ENCODE data around the gene ATP1B2.

Gene ATP1B2

DNA sequence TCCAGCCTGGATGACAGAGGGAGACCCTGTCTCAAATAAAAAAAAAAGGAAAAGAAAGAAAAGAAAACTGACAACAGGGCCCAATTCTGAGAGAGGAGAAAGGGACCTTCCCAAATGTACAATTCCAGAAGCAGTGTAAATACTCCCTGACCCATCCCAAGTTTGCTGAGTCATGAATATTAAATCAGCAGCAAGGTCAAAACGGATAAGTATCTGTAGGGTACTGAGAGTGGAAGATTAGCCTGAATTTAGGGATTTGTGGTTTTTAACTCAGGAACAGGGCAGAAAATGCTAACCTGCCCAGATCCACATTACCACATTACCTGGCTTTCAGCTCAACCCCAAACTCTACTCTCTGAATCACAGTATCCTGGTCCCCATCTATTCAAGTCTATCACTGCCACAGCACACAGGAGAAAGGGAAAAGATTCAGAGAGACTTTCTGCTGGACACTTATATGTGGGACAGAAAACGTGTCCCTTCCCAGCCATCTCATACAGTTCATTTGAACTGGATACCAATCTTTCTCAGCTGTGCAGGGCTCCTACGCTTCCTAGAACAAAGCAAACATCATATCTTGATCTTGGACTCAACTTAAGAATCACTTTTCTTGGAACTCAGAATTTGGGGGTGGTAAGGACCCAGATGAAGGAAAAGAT, 39.0 kb upstream of the ATP1B2 start:
- H4K20me1 ChIP-seq (ENCODE audit: insufficient read depth, low read length), result peaks cover 38% of the 10 kb centered on the region; the same call in 1 of the 2 replicates
- no peak for ATAC-seq (ENCODE audit: insufficient read depth, low read depth)
- H3K27ac ChIP-seq (ENCODE audit: low read length), result peak overlapping the region; percentile 41
- no peak for DNase-seq
- peak overlapping the region in 1 of 2 experiments; percentile 16; a peak in 1 of 4 replicates for H3K4me3 ChIP-seq (ENCODE audit: low read depth in 1 of 2, low read length in 2 of 2)
- no peaks in the 10 kb centered on the region for H3K9me3 ChIP-seq (ENCODE audit: insufficient read depth, low read length, severe bottlenecking)
- peak overlapping the region; percentile 78 for H3K9ac ChIP-seq (ENCODE audit: low read depth, low read length)
- TF ChIP-seq, protein P1, sequence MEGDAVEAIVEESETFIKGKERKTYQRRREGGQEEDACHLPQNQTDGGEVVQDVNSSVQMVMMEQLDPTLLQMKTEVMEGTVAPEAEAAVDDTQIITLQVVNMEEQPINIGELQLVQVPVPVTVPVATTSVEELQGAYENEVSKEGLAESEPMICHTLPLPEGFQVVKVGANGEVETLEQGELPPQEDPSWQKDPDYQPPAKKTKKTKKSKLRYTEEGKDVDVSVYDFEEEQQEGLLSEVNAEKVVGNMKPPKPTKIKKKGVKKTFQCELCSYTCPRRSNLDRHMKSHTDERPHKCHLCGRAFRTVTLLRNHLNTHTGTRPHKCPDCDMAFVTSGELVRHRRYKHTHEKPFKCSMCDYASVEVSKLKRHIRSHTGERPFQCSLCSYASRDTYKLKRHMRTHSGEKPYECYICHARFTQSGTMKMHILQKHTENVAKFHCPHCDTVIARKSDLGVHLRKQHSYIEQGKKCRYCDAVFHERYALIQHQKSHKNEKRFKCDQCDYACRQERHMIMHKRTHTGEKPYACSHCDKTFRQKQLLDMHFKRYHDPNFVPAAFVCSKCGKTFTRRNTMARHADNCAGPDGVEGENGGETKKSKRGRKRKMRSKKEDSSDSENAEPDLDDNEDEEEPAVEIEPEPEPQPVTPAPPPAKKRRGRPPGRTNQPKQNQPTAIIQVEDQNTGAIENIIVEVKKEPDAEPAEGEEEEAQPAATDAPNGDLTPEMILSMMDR (IDR thresholded peaks at IDR 0.05; ENCODE audit: borderline replicate concordance, extremely low read depth, low read length, poor library complexity, severe bottlenecking), result no peak
- no peak for TF ChIP-seq EZH2 (IDR thresholded peaks at IDR 0.05; ENCODE audit: borderline replicate concordance, low read depth, low read length, severe bottlenecking)
- no peak overlapping the region for H2AFZ ChIP-seq (ENCODE audit: low read depth, low read length)
- H3K4me1 ChIP-seq (ENCODE audit: insufficient read depth, low read length), result peaks cover 47% of the 10 kb centered on the region
- H3K27me3 ChIP-seq (ENCODE audit: insufficient read depth, low read length, poor library complexity), result no peaks in the 10 kb centered on the region
- peaks cover 32% of the 10 kb centered on the region for H3K36me3 ChIP-seq (ENCODE audit: insufficient read depth, low read length)
- peak overlapping the region; percentile 78 for H3K4me2 ChIP-seq (ENCODE audit: insufficient read depth, low read length)
- H3K79me2 ChIP-seq (ENCODE audit: insufficient read depth, low read length), result peaks cover 67% of the 10 kb centered on the region

DNA sequence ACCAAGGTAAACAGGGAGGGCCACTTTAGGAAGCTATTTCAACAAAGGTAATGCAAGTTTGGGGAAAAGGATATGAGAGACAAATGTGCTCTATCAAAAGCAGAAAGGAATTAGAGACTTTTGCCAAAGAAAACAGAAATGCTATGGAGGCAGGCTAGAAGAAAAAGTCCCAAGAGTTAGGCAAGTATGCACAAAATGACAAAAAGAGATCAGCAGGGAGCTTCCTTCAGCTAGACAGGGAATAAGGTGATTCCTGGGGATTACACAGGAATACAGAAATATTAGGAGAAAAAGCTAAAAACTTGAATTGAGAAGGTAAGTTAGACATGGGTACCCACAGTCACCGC, 38.5 kb upstream of the ATP1B2 start:
- Histone ChIP-seq H3K9ac (ENCODE audit: low read depth, low read length) (peak overlapping the region; percentile 78), H3K9me3 (ENCODE audit: insufficient read depth, low read length, severe bottlenecking) (no peaks in the 10 kb centered on the region), H3K27me3 (ENCODE audit: insufficient read depth, low read length, poor library complexity) (no peaks in the 10 kb centered on the region), H4K20me1 (ENCODE audit: insufficient read depth, low read length) (peaks cover 38% of the 10 kb centered on the region; the same call in 1 of the 2 replicates), H2AFZ (ENCODE audit: low read depth, low read length) (no peak overlapping the region), H3K27ac (ENCODE audit: low read length) (peak overlapping the region; percentile 41; the same call in 1 of the 2 replicates), H3K79me2 (ENCODE audit: insufficient read depth, low read length) (peaks cover 65% of the 10 kb centered on the region), H3K36me3 (ENCODE audit: insufficient read depth, low read length) (peaks cover 32% of the 10 kb centered on the region), H3K4me1 (ENCODE audit: insufficient read depth, low read length) (peaks cover 47% of the 10 kb centered on the region), H3K4me3 (ENCODE audit: low read depth in 1 of 2, low read length in 2 of 2) (peak overlapping the region in 1 of 2 experiments; percentile 16; a peak in 1 of 4 replicates), H3K4me2 (ENCODE audit: insufficient read depth, low read length) (peak overlapping the region; percentile 78)
- ATAC-seq (ENCODE audit: insufficient read depth, low read depth) (no peak), DNase-seq (no peak)
- TF ChIP-seq EZH2 (IDR thresholded peaks at IDR 0.05; ENCODE audit: borderline replicate concordance, low read depth, low read length, severe bottlenecking), result no peak
- TF ChIP-seq, protein P1 (IDR thresholded peaks at IDR 0.05; ENCODE audit: borderline replicate concordance, extremely low read depth, low read length, poor library complexity, severe bottlenecking), result no peak

DNA sequence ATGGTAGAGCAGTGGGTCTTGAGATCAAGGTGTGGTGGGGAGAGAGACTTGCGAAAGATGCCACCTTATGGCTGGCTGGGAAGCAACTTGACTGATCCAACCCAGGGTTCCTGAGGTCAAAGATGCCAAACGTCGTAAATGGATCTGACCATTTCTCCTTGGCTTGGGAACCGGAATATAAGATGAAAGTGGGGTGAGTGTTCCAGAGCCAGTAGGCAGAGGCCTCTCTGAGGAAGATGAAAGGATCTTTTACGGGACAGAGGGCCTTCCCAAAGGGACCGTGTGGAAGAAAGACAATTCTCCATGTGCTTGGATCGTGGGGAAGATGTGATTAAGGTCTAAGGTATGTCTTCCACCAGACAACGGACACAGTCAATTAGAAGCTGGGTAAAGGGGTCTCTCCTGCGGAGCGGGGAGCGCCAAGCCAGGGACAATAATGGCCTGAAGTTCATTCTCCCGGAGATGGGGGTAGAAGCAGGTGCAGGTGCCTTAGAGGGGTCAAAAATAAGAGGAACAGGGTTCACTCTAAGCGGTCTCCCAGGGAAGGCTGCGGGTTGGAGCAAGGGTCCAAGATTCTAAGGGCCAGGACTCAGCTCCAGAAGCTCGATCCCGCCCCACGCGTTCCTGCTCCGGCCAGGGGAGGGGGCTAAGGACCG, 36.8 kb upstream of the ATP1B2 start:
- peaks cover 54% of the 10 kb centered on the region for H3K79me2 ChIP-seq (ENCODE audit: insufficient read depth, low read length)
- H3K27ac ChIP-seq (ENCODE audit: low read length), result peak overlapping the region; percentile 57
- H3K9me3 ChIP-seq (ENCODE audit: insufficient read depth, low read length, severe bottlenecking), result no peaks in the 10 kb centered on the region
- H3K4me2 ChIP-seq (ENCODE audit: insufficient read depth, low read length), result peak overlapping the region; percentile 78
- TF ChIP-seq EZH2 (IDR thresholded peaks at IDR 0.05; ENCODE audit: borderline replicate concordance, low read depth, low read length, severe bottlenecking), result no peak
- TF ChIP-seq, protein P1 (IDR thresholded peaks at IDR 0.05; ENCODE audit: borderline replicate concordance, extremely low read depth, low read length, poor library complexity, severe bottlenecking), result peak; percentile 41
- H3K4me1 ChIP-seq (ENCODE audit: insufficient read depth, low read length), result peaks cover 47% of the 10 kb centered on the region
- peak overlapping the region; percentile 59 to 69 for H3K4me3 ChIP-seq (ENCODE audit: low read depth in 1 of 2, low read length in 2 of 2)
- peak overlapping the region; percentile 54 for H2AFZ ChIP-seq (ENCODE audit: low read depth, low read length)
- H3K9ac ChIP-seq (ENCODE audit: low read depth, low read length), result peak overlapping the region; percentile 78
- peaks cover 38% of the 10 kb centered on the region; the same call in 1 of the 2 replicates for H4K20me1 ChIP-seq (ENCODE audit: insufficient read depth, low read length)
- H3K27me3 ChIP-seq (ENCODE audit: insufficient read depth, low read length, poor library complexity), result no peaks in the 10 kb centered on the region
- ATAC-seq (ENCODE audit: insufficient read depth, low read depth) (no peak), DNase-seq (no peak)
- H3K36me3 ChIP-seq (ENCODE audit: insufficient read depth, low read length), result peaks cover 27% of the 10 kb centered on the region
